ENCODE measurements around the gene SPACA4. TPM values are rescaled to one million over a fixed set of nuclear protein-coding genes. Genes with fewer than 3 reads are reported as not detected.

The SPACA4 gene
- total and polyA plus RNA-seq, 10 donors, result not detected

DNA sequence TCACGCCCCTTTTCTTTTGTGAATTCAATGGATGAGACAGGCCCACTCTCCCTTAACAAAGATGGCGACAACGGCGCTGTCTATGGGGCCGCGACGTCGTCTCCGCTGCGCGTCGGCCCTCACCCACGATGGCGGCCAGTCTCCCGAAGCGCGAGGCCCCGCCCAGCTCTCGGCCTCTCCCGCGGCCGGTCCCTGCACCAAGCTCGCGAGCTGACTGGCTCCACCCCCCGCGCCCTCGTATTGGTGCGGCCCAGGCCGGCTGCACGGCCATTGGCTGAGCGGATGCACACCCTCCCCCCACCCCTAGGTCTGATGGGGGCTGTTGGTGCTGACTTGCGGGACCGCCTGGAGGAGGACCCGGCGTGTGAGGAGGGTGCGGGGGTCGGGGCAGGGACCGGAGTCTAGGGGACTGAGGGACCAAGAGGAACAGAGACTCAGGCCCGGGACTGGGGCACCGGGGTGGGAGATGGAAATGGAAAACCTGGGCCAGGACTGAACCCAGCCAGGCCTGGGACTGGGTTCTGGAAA, 17.6 kb downstream of the SPACA4 start:
- TF ChIP-seq POLR2A (IDR thresholded peaks at IDR 0.05) (no peak), POLR2AphosphoS5 (IDR thresholded peaks at IDR 0.05) (peak; percentile 63 to 89 (median 79)), CTCF (IDR thresholded peaks at IDR 0.05 in 8 of 11, conservative IDR thresholded peaks at IDR 0.05 in 3 of 11) (peak in 1 of 11 experiments; percentile 10)
- Histone ChIP-seq H3K36me3 (peaks cover 0 to 63% (median 11%) of the 10 kb centered on the region in 6 donors), H3K4me3 (peak overlapping the region in 7 of 8 donors; percentile 15 to 67 (median 36)), H3K27me3 (replicated peaks in 1 of 7) (no peaks in the 10 kb centered on the region), H3K9me3 (no peaks in the 10 kb centered on the region), H3K4me1 (peaks cover 18 to 93% (median 45%) of the 10 kb centered on the region in 6 donors), H3K27ac (peak overlapping the region; percentile 32 to 96 (median 76))
- DNase-seq, result peak; percentile 100
- intact Hi-C loops (cut with DNase I; ENCODE audit: low total_unique reads), result no loop called here
- 0 to 2% (median 1%) methylated on average over 14 to 40 of the region's 40 CpGs for WGBS, 5 donors

GRCh38 chr19:48624791-48625723, 18.5 kb downstream of the SPACA4 start:
- TF ChIP-seq POLR2AphosphoS5 (IDR thresholded peaks at IDR 0.05) (no peak), CTCF (IDR thresholded peaks at IDR 0.05 in 8 of 11, conservative IDR thresholded peaks at IDR 0.05 in 3 of 11) (no peak), POLR2A (IDR thresholded peaks at IDR 0.05) (no peak)
- intact Hi-C loops (cut with DNase I; ENCODE audit: low total_unique reads), result no loop called here
- peak; percentile 84 for DNase-seq
- H3K36me3 ChIP-seq, result peaks cover 0 to 72% (median 20%) of the 10 kb centered on the region in 6 donors
- WGBS, 5 donors, result 73 to 82% (median 78%) methylated on average over 23 to 24 of the region's 24 CpGs
- H3K27ac ChIP-seq, result peak overlapping the region in 6 of 8 donors; percentile 64 to 96 (median 85)
- peak overlapping the region in 3 of 8 donors; percentile 29 to 67 (median 39) for H3K4me3 ChIP-seq
- no peaks in the 10 kb centered on the region for H3K27me3 ChIP-seq (replicated peaks in 1 of 7)
- no peaks in the 10 kb centered on the region for H3K9me3 ChIP-seq
- H3K4me1 ChIP-seq, result peaks cover 18 to 96% (median 43%) of the 10 kb centered on the region in 6 donors

DNA sequence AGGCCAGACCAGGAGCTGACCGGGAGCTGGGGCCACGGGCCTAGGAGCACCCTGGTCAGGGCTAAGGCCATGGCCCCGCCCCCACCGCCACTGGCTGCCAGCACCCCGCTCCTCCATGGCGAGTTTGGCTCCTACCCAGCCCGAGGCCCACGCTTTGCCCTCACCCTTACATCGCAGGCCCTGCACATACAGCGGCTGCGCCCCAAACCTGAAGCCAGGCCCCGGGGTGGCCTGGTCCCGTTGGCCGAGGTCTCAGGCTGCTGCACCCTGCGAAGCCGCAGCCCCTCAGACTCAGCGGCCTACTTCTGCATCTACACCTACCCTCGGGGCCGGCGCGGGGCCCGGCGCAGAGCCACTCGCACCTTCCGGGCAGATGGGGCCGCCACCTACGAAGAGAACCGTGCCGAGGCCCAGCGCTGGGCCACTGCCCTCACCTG, 19.4 kb downstream of the SPACA4 start:
- peaks cover 0 to 75% (median 26%) of the 10 kb centered on the region in 6 donors for H3K36me3 ChIP-seq
- TF ChIP-seq POLR2A (IDR thresholded peaks at IDR 0.05) (no peak), POLR2AphosphoS5 (IDR thresholded peaks at IDR 0.05) (peak in 1 of 3 donors; percentile 29), CTCF (IDR thresholded peaks at IDR 0.05 in 8 of 11, conservative IDR thresholded peaks at IDR 0.05 in 3 of 11) (no peak)
- H3K27me3 ChIP-seq (replicated peaks in 1 of 7), result no peaks in the 10 kb centered on the region
- DNase-seq, result peak; percentile 86
- intact Hi-C loops (cut with DNase I; ENCODE audit: low total_unique reads), result no loop called here
- 94 to 98% (median 96%) methylated on average over 28 to 30 of the region's 30 CpGs for WGBS, 5 donors
- H3K4me3 ChIP-seq, result no peak overlapping the region
- no peaks in the 10 kb centered on the region for H3K9me3 ChIP-seq
- peaks cover 25 to 96% (median 47%) of the 10 kb centered on the region in 6 donors for H3K4me1 ChIP-seq
- H3K27ac ChIP-seq, result peak overlapping the region in 1 of 8 donors; percentile 11

Measured in spleen (tissue), 11 donors.